Upper lobe of left lung (tissue), 4 donors: ENCODE data around the gene SARNP.

Experiments
- EP300 ChIP-seq, 4 donors: sonication (generic); formaldehyde crosslinking; IDR thresholded peaks; one replicate each; pipeline ENCODE4 v1.5.1; 2017; ENCODE audit warnings: antibody characterized with exemption in 4 of 4, control low read depth in 2 of 4
- POLR2A ChIP-seq, 4 donors: fragments of 450-650 bp; IDR thresholded peaks; one replicate each; pipeline ENCODE4 v1.5.1; 2016 to 2017; ENCODE audit warnings: antibody characterized with exemption in 4 of 4, mild to moderate bottlenecking in 2 of 4
- POLR2AphosphoS5 ChIP-seq, 2 donors: sonication (generic); formaldehyde crosslinking; IDR thresholded peaks; one replicate each; pipeline ENCODE4 v1.5.1; 2017; ENCODE audit warnings: antibody characterized with exemption in 2 of 2
- TF ChIP-seq, protein P1 (sequence below), 6 experiments: fragments of 450-650 bp in 4 of 6; fragments of 200-600 bp in 2 of 6; sonication (generic) in 2 of 6; IDR thresholded peaks; one replicate each; pipeline ENCODE4 v1.5.1; 2016 to 2019; ENCODE audit warnings: antibody characterized with exemption in 6 of 6

DNA sequence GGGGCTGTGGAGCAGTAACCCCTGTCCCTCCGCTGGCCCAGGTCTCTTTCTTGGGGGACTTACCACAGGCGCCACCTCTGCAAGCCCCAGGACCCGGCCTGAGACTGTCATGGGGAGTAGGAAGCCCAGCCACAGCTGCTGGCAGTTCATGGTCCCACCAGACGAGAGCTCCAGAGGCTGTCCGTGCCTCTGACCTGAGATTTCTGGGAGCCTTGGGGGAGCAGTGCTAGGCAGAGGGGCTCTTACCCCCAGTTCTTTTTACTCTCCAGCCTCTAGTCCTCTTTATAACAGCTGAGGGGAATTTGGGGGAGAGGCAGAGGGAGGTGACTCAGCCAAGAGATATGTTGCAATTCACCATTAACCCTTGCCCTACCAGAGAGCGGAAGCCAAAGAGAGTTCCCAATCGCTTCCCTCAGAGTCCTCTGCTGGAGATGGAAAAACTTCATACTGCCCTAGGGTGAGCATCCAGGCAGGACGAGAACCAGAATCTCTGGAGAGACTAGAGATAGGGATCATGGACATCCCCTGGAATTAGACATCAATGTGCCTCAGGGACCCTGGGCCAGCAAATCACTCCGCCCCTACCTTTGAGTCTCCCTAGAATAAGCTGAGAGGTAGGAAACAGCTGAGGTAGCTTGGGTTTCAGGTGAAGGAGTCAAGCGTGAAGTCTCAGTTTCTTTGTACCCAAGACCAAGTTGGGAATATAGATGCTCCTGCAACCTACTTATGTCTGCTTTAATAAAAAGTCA, 25.3 kb upstream of the SARNP start, which contains the start of gene MMP19:
- TF ChIP-seq POLR2AphosphoS5 (IDR thresholded peaks at IDR 0.05) (peak; percentile 38 to 58), EP300 (IDR thresholded peaks at IDR 0.05) (peak in 1 of 4 donors; percentile 8), POLR2A (IDR thresholded peaks at IDR 0.05) (peak in 3 of 4 donors; percentile 22 to 75 (median 26))
- TF ChIP-seq, protein P1, sequence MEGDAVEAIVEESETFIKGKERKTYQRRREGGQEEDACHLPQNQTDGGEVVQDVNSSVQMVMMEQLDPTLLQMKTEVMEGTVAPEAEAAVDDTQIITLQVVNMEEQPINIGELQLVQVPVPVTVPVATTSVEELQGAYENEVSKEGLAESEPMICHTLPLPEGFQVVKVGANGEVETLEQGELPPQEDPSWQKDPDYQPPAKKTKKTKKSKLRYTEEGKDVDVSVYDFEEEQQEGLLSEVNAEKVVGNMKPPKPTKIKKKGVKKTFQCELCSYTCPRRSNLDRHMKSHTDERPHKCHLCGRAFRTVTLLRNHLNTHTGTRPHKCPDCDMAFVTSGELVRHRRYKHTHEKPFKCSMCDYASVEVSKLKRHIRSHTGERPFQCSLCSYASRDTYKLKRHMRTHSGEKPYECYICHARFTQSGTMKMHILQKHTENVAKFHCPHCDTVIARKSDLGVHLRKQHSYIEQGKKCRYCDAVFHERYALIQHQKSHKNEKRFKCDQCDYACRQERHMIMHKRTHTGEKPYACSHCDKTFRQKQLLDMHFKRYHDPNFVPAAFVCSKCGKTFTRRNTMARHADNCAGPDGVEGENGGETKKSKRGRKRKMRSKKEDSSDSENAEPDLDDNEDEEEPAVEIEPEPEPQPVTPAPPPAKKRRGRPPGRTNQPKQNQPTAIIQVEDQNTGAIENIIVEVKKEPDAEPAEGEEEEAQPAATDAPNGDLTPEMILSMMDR (IDR thresholded peaks at IDR 0.05) = no peak
